Measurements from ENCODE around the gene ZMYND15.

GRCh38 chr17:4691686-4692085 is 47.9 kb upstream of the ZMYND15 start:
- TF ChIP-seq CTCF (IDR thresholded peaks at IDR 0.05) (no peak), BHLHE40 (IDR thresholded peaks at IDR 0.05; ENCODE audit: low read depth, low read length) (no peak), HMGXB4 (CRISPR knock-in tag; IDR thresholded peaks at IDR 0.05; ENCODE audit: borderline replicate concordance) (no peak), JUNB (IDR thresholded peaks at IDR 0.05) (no peak), PHF8 (IDR thresholded peaks at IDR 0.05; ENCODE audit: borderline replicate concordance, low read depth) (no peak), POLR2A (IDR thresholded peaks at IDR 0.05; ENCODE audit: low read length) (no peak), MYC (IDR thresholded peaks at IDR 0.05; ENCODE audit: borderline replicate concordance, low read length) (no peak), RNF2 (IDR thresholded peaks at IDR 0.05; ENCODE audit: borderline replicate concordance, low read depth) (no peak), PBX3 (IDR thresholded peaks at IDR 0.05) (no peak), REST (IDR thresholded peaks at IDR 0.05) (no peak), GATA3 (IDR thresholded peaks at IDR 0.05; ENCODE audit: borderline replicate concordance) (no peak), RFX5 (IDR thresholded peaks at IDR 0.05) (no peak), MAFK (IDR thresholded peaks at IDR 0.05; ENCODE audit: partially characterized antibody) (no peak), SMC3 (IDR thresholded peaks at IDR 0.05) (no peak)

Data from A549 (cell line).